ENCODE measurements around the gene CFAP54.

DNA sequence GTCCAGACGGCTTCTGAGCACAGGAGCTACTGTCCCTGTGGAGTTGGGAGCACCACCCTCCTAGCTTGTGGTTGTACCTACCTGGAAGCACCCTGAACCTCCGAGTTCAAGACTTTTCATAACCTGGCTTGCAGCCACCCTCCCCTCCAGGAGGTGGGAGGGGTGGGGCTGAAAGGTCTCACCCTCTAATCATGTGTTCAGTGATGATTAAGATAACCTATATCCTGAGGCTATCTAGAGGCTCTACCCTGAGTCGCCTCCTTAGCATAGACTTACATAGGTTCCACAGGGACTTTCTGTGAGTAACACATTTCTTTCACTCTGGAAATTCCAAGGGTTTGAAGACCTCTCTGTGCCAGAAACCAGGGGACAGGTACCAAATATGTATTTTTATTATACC is 146.5 kb downstream of the CFAP54 start:
- TF ChIP-seq, protein P1, sequence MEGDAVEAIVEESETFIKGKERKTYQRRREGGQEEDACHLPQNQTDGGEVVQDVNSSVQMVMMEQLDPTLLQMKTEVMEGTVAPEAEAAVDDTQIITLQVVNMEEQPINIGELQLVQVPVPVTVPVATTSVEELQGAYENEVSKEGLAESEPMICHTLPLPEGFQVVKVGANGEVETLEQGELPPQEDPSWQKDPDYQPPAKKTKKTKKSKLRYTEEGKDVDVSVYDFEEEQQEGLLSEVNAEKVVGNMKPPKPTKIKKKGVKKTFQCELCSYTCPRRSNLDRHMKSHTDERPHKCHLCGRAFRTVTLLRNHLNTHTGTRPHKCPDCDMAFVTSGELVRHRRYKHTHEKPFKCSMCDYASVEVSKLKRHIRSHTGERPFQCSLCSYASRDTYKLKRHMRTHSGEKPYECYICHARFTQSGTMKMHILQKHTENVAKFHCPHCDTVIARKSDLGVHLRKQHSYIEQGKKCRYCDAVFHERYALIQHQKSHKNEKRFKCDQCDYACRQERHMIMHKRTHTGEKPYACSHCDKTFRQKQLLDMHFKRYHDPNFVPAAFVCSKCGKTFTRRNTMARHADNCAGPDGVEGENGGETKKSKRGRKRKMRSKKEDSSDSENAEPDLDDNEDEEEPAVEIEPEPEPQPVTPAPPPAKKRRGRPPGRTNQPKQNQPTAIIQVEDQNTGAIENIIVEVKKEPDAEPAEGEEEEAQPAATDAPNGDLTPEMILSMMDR (IDR thresholded peaks at IDR 0.05) = no peak
- TF ChIP-seq POLR2A (IDR thresholded peaks at IDR 0.05; ENCODE audit: low read length) = no peak
- no peak for TF ChIP-seq RFX5 (IDR thresholded peaks at IDR 0.05)
- no peak for TF ChIP-seq EP300 (IDR thresholded peaks at IDR 0.05)
- no peak for TF ChIP-seq RAD21 (conservative IDR thresholded peaks at IDR 0.05 in 1 of 2, IDR thresholded peaks at IDR 0.05 in 1 of 2)
- TF ChIP-seq, protein P2, sequence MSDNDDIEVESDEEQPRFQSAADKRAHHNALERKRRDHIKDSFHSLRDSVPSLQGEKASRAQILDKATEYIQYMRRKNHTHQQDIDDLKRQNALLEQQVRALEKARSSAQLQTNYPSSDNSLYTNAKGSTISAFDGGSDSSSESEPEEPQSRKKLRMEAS (IDR thresholded peaks at IDR 0.05) = no peak
- TF ChIP-seq, protein P3, sequence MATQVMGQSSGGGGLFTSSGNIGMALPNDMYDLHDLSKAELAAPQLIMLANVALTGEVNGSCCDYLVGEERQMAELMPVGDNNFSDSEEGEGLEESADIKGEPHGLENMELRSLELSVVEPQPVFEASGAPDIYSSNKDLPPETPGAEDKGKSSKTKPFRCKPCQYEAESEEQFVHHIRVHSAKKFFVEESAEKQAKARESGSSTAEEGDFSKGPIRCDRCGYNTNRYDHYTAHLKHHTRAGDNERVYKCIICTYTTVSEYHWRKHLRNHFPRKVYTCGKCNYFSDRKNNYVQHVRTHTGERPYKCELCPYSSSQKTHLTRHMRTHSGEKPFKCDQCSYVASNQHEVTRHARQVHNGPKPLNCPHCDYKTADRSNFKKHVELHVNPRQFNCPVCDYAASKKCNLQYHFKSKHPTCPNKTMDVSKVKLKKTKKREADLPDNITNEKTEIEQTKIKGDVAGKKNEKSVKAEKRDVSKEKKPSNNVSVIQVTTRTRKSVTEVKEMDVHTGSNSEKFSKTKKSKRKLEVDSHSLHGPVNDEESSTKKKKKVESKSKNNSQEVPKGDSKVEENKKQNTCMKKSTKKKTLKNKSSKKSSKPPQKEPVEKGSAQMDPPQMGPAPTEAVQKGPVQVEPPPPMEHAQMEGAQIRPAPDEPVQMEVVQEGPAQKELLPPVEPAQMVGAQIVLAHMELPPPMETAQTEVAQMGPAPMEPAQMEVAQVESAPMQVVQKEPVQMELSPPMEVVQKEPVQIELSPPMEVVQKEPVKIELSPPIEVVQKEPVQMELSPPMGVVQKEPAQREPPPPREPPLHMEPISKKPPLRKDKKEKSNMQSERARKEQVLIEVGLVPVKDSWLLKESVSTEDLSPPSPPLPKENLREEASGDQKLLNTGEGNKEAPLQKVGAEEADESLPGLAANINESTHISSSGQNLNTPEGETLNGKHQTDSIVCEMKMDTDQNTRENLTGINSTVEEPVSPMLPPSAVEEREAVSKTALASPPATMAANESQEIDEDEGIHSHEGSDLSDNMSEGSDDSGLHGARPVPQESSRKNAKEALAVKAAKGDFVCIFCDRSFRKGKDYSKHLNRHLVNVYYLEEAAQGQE (IDR thresholded peaks at IDR 0.05) = no peak
- TF ChIP-seq, protein P4, sequence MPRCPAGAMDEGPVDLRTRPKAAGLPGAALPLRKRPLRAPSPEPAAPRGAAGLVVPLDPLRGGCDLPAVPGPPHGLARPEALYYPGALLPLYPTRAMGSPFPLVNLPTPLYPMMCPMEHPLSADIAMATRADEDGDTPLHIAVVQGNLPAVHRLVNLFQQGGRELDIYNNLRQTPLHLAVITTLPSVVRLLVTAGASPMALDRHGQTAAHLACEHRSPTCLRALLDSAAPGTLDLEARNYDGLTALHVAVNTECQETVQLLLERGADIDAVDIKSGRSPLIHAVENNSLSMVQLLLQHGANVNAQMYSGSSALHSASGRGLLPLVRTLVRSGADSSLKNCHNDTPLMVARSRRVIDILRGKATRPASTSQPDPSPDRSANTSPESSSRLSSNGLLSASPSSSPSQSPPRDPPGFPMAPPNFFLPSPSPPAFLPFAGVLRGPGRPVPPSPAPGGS (IDR thresholded peaks at IDR 0.05) = no peak
- no peak for TF ChIP-seq POLR2AphosphoS2 (conservative IDR thresholded peaks at IDR 0.05; ENCODE audit: low read length)
